ENCODE data around the gene UCP3.

UCP3 gene

DNA sequence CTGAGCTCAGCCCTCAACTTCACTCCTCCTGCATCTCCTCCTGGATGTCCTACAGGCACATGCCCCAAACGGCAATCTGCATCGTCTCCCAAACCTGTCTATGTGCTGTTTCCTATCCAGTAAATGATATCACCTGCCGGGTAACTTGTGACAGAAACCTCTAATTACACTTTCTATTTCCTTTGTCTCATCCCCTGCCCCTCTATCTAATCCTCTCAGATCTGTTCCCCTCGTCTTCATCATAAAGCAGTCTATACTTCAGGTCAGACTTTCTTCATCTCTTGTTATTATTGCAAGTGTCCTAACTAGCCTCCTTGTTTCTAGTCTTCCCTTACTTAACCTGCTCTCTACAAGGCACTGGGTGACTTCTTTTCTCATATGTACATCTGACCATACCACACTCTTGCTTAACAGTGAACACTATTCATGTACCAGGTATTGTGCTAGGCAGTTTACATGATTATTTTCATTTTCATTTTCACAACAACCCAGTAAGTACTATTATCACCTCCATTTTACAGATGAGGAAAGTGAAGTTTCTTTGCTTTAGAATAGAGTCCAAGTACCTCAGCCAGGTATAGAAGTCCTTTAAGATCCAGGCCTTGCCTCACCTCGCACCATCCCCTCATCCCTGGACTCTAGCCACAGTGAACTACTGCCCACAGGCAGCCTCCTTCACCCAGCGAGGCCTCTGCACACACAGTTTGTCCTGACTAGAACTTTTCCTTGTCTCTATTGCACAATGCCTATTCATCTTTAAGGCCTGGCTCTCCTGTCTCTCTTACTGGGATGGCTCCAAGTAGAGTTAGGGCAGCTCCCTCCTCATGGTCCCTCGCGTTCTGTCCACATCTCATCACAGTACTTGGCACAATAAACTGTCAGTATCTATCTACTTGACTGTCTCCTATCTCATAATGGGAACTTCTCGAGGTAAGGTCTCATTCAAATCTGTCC is 22.1 kb upstream of the UCP3 start:
- DNase-seq = no peak
- H3K4me3 ChIP-seq (ENCODE audit: low read depth in 1 of 2, low read length in 2 of 2) = no peak overlapping the region
- ATAC-seq (ENCODE audit: insufficient read depth, low read depth) = no peak
- no peaks in the 10 kb centered on the region; the same call in 1 of the 2 replicates for H4K20me1 ChIP-seq (ENCODE audit: insufficient read depth, low read length)
- no peak overlapping the region for H3K27ac ChIP-seq (ENCODE audit: low read length)
- no peak overlapping the region for H3K9ac ChIP-seq (ENCODE audit: low read depth, low read length)
- H2AFZ ChIP-seq (ENCODE audit: low read depth, low read length) = no peak overlapping the region
- H3K36me3 ChIP-seq (ENCODE audit: insufficient read depth, low read length) = peaks cover 80% of the 10 kb centered on the region
- H3K27me3 ChIP-seq (ENCODE audit: insufficient read depth, low read length, poor library complexity) = no peaks in the 10 kb centered on the region
- TF ChIP-seq EZH2 (IDR thresholded peaks at IDR 0.05; ENCODE audit: borderline replicate concordance, low read depth, low read length, severe bottlenecking) = no peak
- TF ChIP-seq, protein P1, sequence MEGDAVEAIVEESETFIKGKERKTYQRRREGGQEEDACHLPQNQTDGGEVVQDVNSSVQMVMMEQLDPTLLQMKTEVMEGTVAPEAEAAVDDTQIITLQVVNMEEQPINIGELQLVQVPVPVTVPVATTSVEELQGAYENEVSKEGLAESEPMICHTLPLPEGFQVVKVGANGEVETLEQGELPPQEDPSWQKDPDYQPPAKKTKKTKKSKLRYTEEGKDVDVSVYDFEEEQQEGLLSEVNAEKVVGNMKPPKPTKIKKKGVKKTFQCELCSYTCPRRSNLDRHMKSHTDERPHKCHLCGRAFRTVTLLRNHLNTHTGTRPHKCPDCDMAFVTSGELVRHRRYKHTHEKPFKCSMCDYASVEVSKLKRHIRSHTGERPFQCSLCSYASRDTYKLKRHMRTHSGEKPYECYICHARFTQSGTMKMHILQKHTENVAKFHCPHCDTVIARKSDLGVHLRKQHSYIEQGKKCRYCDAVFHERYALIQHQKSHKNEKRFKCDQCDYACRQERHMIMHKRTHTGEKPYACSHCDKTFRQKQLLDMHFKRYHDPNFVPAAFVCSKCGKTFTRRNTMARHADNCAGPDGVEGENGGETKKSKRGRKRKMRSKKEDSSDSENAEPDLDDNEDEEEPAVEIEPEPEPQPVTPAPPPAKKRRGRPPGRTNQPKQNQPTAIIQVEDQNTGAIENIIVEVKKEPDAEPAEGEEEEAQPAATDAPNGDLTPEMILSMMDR (IDR thresholded peaks at IDR 0.05; ENCODE audit: borderline replicate concordance, extremely low read depth, low read length, poor library complexity, severe bottlenecking) = no peak
- no peaks in the 10 kb centered on the region for H3K79me2 ChIP-seq (ENCODE audit: insufficient read depth, low read length)
- no peak overlapping the region for H3K4me2 ChIP-seq (ENCODE audit: insufficient read depth, low read length)
- H3K4me1 ChIP-seq (ENCODE audit: insufficient read depth, low read length) = no peaks in the 10 kb centered on the region
- H3K9me3 ChIP-seq (ENCODE audit: insufficient read depth, low read length, severe bottlenecking) = no peaks in the 10 kb centered on the region

- Histone ChIP-seq H3K9ac (ENCODE audit: low read depth, low read length) (no peak overlapping the region), H2AFZ (ENCODE audit: low read depth, low read length) (no peak overlapping the region), H3K27ac (ENCODE audit: low read length) (no peak overlapping the region), H3K4me2 (ENCODE audit: insufficient read depth, low read length) (no peak overlapping the region), H4K20me1 (ENCODE audit: insufficient read depth, low read length) (no peaks in the 10 kb centered on the region), H3K79me2 (ENCODE audit: insufficient read depth, low read length) (no peaks in the 10 kb centered on the region), H3K9me3 (ENCODE audit: insufficient read depth, low read length, severe bottlenecking) (no peaks in the 10 kb centered on the region), H3K27me3 (ENCODE audit: insufficient read depth, low read length, poor library complexity) (no peaks in the 10 kb centered on the region), H3K4me3 (ENCODE audit: low read depth in 1 of 2, low read length in 2 of 2) (no peak overlapping the region), H3K4me1 (ENCODE audit: insufficient read depth, low read length) (no peaks in the 10 kb centered on the region), H3K36me3 (ENCODE audit: insufficient read depth, low read length) (peaks cover 34% of the 10 kb centered on the region)
- DNase-seq (no peak), ATAC-seq (ENCODE audit: insufficient read depth, low read depth) (no peak)
- TF ChIP-seq, protein P1 (IDR thresholded peaks at IDR 0.05; ENCODE audit: borderline replicate concordance, extremely low read depth, low read length, poor library complexity, severe bottlenecking) = no peak
- TF ChIP-seq EZH2 (IDR thresholded peaks at IDR 0.05; ENCODE audit: borderline replicate concordance, low read depth, low read length, severe bottlenecking) = no peak
These were observed 16.7 kb upstream of the UCP3 start for GRCh38 chr11:74025467-74026166.

DNA sequence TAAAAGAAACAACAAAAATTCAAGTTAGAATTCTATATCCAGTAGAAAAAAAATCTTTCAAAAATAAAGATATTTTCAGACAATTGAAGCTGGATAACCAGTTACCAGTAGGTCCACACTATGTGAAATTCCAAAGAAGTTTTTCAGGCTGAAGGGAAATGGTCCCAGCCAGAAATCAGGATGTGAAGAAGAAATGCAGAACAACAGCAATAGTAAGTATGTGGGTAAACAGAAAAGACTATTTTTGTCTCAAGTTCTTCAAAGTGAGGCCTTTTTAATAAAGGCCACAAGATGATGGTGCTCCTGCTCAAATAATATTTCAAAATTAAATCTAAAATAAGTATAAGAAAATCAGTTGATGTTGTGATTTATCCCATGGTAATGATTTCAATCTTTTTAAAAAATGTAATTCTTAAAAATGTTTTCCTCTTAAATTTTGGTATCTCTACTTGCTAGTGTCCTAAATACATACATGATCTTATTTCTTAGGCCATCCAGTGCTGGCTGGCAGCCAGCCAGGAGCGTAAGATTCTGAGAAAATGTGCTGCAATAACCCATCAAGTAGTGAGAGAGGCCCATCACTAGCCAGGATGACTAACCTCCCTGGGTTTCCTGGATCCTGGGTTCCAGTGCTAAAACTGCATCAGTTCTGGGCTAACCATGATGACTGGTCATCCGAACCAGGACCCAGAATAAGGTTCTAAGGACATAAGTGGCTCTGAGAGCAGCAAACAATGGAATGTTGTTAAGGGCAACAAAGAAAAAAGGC is 15.6 kb upstream of the UCP3 start:
- no peak for DNase-seq
- no peak overlapping the region for H3K27ac ChIP-seq (ENCODE audit: low read length)
- H2AFZ ChIP-seq (ENCODE audit: low read depth, low read length) = no peak overlapping the region
- no peaks in the 10 kb centered on the region for H3K79me2 ChIP-seq (ENCODE audit: insufficient read depth, low read length)
- ATAC-seq (ENCODE audit: insufficient read depth, low read depth) = no peak
- peaks cover 30% of the 10 kb centered on the region for H3K36me3 ChIP-seq (ENCODE audit: insufficient read depth, low read length)
- H3K9ac ChIP-seq (ENCODE audit: low read depth, low read length) = no peak overlapping the region
- H3K4me3 ChIP-seq (ENCODE audit: low read depth in 1 of 2, low read length in 2 of 2) = no peak overlapping the region
- no peak overlapping the region for H3K4me2 ChIP-seq (ENCODE audit: insufficient read depth, low read length)
- no peak for TF ChIP-seq EZH2 (IDR thresholded peaks at IDR 0.05; ENCODE audit: borderline replicate concordance, low read depth, low read length, severe bottlenecking)
- TF ChIP-seq, protein P1 (IDR thresholded peaks at IDR 0.05; ENCODE audit: borderline replicate concordance, extremely low read depth, low read length, poor library complexity, severe bottlenecking) = no peak
- H3K9me3 ChIP-seq (ENCODE audit: insufficient read depth, low read length, severe bottlenecking) = no peaks in the 10 kb centered on the region
- no peaks in the 10 kb centered on the region for H4K20me1 ChIP-seq (ENCODE audit: insufficient read depth, low read length)
- no peaks in the 10 kb centered on the region for H3K4me1 ChIP-seq (ENCODE audit: insufficient read depth, low read length)
- no peaks in the 10 kb centered on the region for H3K27me3 ChIP-seq (ENCODE audit: insufficient read depth, low read length, poor library complexity)
